Thyroid gland (tissue), 4 donors: ENCODE measurements around the gene SLC6A1.

Source experiments
- POLR2A ChIP-seq, 2 donors: fragments of 450-650 bp; IDR thresholded peaks; one replicate each; pipeline ENCODE4 v1.6.1; 2017; ENCODE audit warnings: antibody characterized with exemption in 2 of 2, mild to moderate bottlenecking in 2 of 2, moderate library complexity in 1 of 2
- TF ChIP-seq, protein P1 (sequence below), 6 experiments: fragments of 200-600 bp in 3 of 6; fragments of 450-650 bp in 3 of 6; sonication (generic) in 3 of 6; IDR thresholded peaks; one replicate each; pipeline ENCODE4 v1.5.1; 2016 to 2019; ENCODE audit warnings: antibody characterized with exemption in 6 of 6, mild to moderate bottlenecking in 2 of 6, inconsistent platforms in 1 of 6, moderate library complexity in 1 of 6

DNA sequence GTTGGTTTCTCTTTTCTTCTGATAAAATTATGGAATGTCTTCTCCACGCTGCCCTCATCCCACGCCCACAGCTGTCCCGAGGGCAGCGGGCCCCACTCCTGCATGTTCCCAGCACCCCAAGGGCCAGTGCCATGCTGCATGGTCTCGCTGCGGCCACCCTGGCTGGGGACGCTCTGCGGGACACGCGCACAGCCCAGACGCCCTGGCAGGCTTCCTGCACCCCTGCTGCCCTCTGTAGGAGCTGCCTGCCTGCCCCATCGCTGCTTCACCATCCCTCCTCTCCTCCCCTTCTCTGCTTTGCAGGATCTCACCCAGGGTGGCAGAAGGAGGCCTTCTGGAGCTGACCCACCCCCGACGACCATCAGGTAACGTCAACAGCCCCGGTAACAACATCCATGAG lies 22.8 kb downstream of the SLC6A1 start:
- TF ChIP-seq, protein P1, sequence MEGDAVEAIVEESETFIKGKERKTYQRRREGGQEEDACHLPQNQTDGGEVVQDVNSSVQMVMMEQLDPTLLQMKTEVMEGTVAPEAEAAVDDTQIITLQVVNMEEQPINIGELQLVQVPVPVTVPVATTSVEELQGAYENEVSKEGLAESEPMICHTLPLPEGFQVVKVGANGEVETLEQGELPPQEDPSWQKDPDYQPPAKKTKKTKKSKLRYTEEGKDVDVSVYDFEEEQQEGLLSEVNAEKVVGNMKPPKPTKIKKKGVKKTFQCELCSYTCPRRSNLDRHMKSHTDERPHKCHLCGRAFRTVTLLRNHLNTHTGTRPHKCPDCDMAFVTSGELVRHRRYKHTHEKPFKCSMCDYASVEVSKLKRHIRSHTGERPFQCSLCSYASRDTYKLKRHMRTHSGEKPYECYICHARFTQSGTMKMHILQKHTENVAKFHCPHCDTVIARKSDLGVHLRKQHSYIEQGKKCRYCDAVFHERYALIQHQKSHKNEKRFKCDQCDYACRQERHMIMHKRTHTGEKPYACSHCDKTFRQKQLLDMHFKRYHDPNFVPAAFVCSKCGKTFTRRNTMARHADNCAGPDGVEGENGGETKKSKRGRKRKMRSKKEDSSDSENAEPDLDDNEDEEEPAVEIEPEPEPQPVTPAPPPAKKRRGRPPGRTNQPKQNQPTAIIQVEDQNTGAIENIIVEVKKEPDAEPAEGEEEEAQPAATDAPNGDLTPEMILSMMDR (IDR thresholded peaks at IDR 0.05), result no peak
- no peak for TF ChIP-seq POLR2A (IDR thresholded peaks at IDR 0.05)
